Astrocyte (in vitro differentiated cells and primary cell): ENCODE results near the gene CIITA. TPM values are rescaled to one million over a fixed set of nuclear protein-coding genes. Genes with fewer than 3 reads are reported as not detected.

Experiments
- DNase-seq: peaks from one replicate; pipeline ENCODE4 v3.0.0-alpha.2; 2010; ENCODE audit warnings: low read depth
- FAIRE-seq: peaks from 2 replicates; lab custom pipeline; 2011; peaks lifted over from hg19 to GRCh38; lab: Jason Lieb, UNC
- H2AFZ ChIP-seq: 2 replicates; pipeline ENCODE4 v1.6.0; 2012; ENCODE audit warnings: low read depth, low read length, inconsistent platforms
- H3K27ac ChIP-seq: 2 replicates; pipeline ENCODE4 v1.5.1; 2011; ENCODE audit warnings: low read depth, low read length, inconsistent platforms
- H3K27me3 ChIP-seq: 2 replicates; pipeline ENCODE4 v1.6.0; 2011; ENCODE audit warnings: low read length, inconsistent platforms; ENCODE audit not compliant: insufficient read depth
- H3K36me3 ChIP-seq: 2 replicates; pipeline ENCODE4 v1.5.1; 2011; ENCODE audit warnings: low read length, inconsistent platforms; ENCODE audit not compliant: insufficient read depth
- H3K4me1 ChIP-seq: 2 replicates; pipeline ENCODE4 v1.5.1; 2011; ENCODE audit warnings: low read length, inconsistent platforms; ENCODE audit not compliant: insufficient read depth
- H3K4me2 ChIP-seq: 2 replicates; pipeline ENCODE4 v1.6.0; 2012; ENCODE audit warnings: low read length, inconsistent platforms
- H3K4me3 ChIP-seq: 2 replicates; pipeline ENCODE4 v1.5.1; 2011; ENCODE audit warnings: low read depth, mild to moderate bottlenecking, low read length, inconsistent platforms; ENCODE audit not compliant: insufficient read depth
- H3K79me2 ChIP-seq: 2 replicates; pipeline ENCODE4 v1.6.0; 2012; ENCODE audit warnings: mild to moderate bottlenecking, low read length, inconsistent platforms; ENCODE audit not compliant: insufficient read depth
- H3K9ac ChIP-seq: 2 replicates; pipeline ENCODE4 v1.6.0; 2012; ENCODE audit warnings: mild to moderate bottlenecking, low read length, inconsistent platforms
- H3K9me3 ChIP-seq: 2 replicates; pipeline ENCODE4 v1.5.1; 2012; ENCODE audit warnings: low read depth, mild to moderate bottlenecking, low read length, inconsistent platforms; ENCODE audit not compliant: insufficient read depth
- H4K20me1 ChIP-seq: 2 replicates; pipeline ENCODE4 v1.6.0; 2012; ENCODE audit warnings: low read length, inconsistent platforms; ENCODE audit not compliant: insufficient read depth
- H3K27ac Mint-ChIP-seq: one replicate; pipeline ENCODE4 v1.8.0; 2021; ENCODE audit warnings: mild to moderate bottlenecking, mixed read lengths; ENCODE audit not compliant: unreplicated experiment
- H3K27me3 Mint-ChIP-seq: one replicate; pipeline ENCODE4 v1.8.0; 2021; ENCODE audit warnings: low read depth, mixed read lengths; ENCODE audit not compliant: unreplicated experiment
- H3K36me3 Mint-ChIP-seq: one replicate; pipeline ENCODE4 v1.8.0; 2021; ENCODE audit warnings: low read depth, mixed read lengths; ENCODE audit not compliant: unreplicated experiment
- H3K4me1 Mint-ChIP-seq: one replicate; pipeline ENCODE4 v1.8.0; 2021; ENCODE audit warnings: low read depth, mixed read lengths; ENCODE audit not compliant: unreplicated experiment
- H3K4me3 Mint-ChIP-seq: one replicate; pipeline ENCODE4 v1.8.0; 2021; ENCODE audit warnings: mild to moderate bottlenecking, moderate library complexity, mixed read lengths; ENCODE audit not compliant: unreplicated experiment
- H3K9me3 Mint-ChIP-seq: one replicate; pipeline ENCODE4 v1.8.0; 2021; ENCODE audit warnings: mild to moderate bottlenecking, mixed read lengths; ENCODE audit not compliant: unreplicated experiment
- CTCF ChIP-seq: IDR thresholded peaks from 2 replicates; pipeline ENCODE4 v1.5.1; 2011; ENCODE audit warnings: low read depth, mild to moderate bottlenecking, inconsistent platforms, low read length, moderate library complexity; ENCODE audit not compliant: insufficient read depth
- EZH2 ChIP-seq: IDR thresholded peaks from 2 replicates; pipeline ENCODE4 v1.6.1; 2012; ENCODE audit warnings: mild to moderate bottlenecking, low read length, inconsistent platforms; ENCODE audit not compliant: insufficient read depth
- total RNA-seq: library from RNA; stranded (reverse); gene quantifications from 2 replicates; pipeline ENCODE4 v1.2.1, GENCODE V29; 2021

CIITA gene
- total RNA-seq, 1 donor from 2014 or later, result not detected

- H2AFZ ChIP-seq, result no peak overlapping the region
- H4K20me1 ChIP-seq, result peaks cover 61% of the 10 kb centered on the region
- H3K36me3 ChIP-seq, result no peaks in the 10 kb centered on the region
- Mint-ChIP-seq H3K27me3 (no peaks in the 10 kb centered on the region), H3K9me3 (no peaks in the 10 kb centered on the region), H3K4me3 (peak overlapping the region; percentile 95), H3K27ac (peak overlapping the region; percentile 83), H3K4me1 (peaks cover 51% of the 10 kb centered on the region), H3K36me3 (no peaks in the 10 kb centered on the region)
- no peaks in the 10 kb centered on the region for H3K27me3 ChIP-seq
- no peaks in the 10 kb centered on the region for H3K9me3 ChIP-seq
- H3K4me2 ChIP-seq, result peak overlapping the region; percentile 98
- peak overlapping the region; percentile 54 for H3K27ac ChIP-seq
- H3K4me1 ChIP-seq, result peaks cover 43% of the 10 kb centered on the region
- peaks cover 77% of the 10 kb centered on the region for H3K79me2 ChIP-seq
- DNase-seq (no peak), FAIRE-seq (no peak)
- TF ChIP-seq CTCF (no peak), EZH2 (no peak)
- peak overlapping the region; percentile 87 for H3K9ac ChIP-seq
- H3K4me3 ChIP-seq, result peak overlapping the region; percentile 86
Observed at GRCh38 chr16:10945065-10945787, 68.2 kb downstream of the CIITA start.

DNA sequence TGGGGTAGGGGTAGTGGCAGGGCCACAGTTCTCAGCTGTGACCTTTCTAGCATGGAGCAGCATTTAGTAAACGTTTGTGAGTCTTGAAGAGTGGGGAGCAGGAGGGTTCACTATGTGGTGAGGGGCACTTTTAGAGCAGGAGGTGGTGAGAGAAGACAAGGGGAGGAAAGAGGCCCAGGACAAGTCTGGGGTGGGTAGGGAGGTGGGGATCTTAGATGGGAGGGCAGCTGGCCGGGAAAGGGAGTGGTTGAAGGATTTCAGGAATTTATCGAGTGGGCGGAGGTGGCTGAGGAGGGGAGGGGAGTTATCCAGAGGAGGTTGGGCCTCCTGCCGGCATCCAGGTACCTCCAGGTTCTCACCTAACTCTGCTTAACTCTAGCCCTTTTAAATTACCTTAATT, 69.3 kb downstream of the CIITA start:
- FAIRE-seq, result no peak
- H3K36me3 Mint-ChIP-seq, result no peaks in the 10 kb centered on the region
- Histone ChIP-seq H3K36me3 (no peaks in the 10 kb centered on the region), H3K27ac (no peak overlapping the region), H3K4me2 (peak overlapping the region; percentile 98), H3K9ac (peak overlapping the region; percentile 34), H3K27me3 (no peaks in the 10 kb centered on the region), H3K4me1 (peaks cover 38% of the 10 kb centered on the region), H3K9me3 (no peaks in the 10 kb centered on the region), H2AFZ (no peak overlapping the region), H3K79me2 (peaks cover 76% of the 10 kb centered on the region), H4K20me1 (peaks cover 61% of the 10 kb centered on the region), H3K4me3 (peak overlapping the region; percentile 37)
- H3K4me3 Mint-ChIP-seq, result peak overlapping the region; percentile 95
- H3K9me3 Mint-ChIP-seq, result no peaks in the 10 kb centered on the region
- peak; percentile 58 for DNase-seq
- H3K27me3 Mint-ChIP-seq, result no peaks in the 10 kb centered on the region
- H3K27ac Mint-ChIP-seq, result peak overlapping the region; percentile 63
- H3K4me1 Mint-ChIP-seq, result peaks cover 55% of the 10 kb centered on the region
- TF ChIP-seq EZH2, result no peak
- no peak for TF ChIP-seq CTCF

DNA sequence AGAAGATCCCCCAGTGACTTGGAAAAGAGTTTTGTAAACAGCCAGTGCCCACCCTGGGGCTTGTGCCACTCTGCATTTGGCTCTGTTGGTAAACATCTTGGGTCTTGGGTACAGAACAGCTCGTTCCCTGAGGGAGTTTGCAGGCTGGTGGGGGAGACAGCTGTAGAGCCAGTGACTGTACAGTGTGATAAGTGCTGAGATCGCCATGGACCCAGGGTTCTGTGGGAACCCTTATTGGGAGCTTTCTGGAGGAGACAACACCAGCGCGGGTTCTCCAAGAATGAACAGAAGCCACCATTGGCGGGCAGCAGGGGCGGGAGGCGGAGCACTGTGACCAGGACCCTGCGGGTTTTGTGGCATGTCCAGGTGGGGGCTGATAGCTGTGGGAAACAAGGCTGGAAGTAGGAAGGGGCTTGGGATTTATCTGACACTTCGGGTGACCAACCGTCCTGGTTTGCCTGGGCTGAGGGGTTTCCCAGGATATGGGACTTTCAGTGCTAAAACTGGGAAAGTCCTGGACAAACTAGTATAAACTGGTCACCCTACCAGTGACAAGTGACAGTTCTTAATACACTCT, 70.3 kb downstream of the CIITA start:
- no peaks in the 10 kb centered on the region for H3K27me3 ChIP-seq
- TF ChIP-seq CTCF, result no peak
- TF ChIP-seq EZH2, result no peak
- H3K4me1 ChIP-seq, result peaks cover 38% of the 10 kb centered on the region
- Mint-ChIP-seq H3K4me1 (peaks cover 57% of the 10 kb centered on the region), H3K27me3 (no peaks in the 10 kb centered on the region), H3K36me3 (no peaks in the 10 kb centered on the region), H3K4me3 (peak overlapping the region; percentile 60), H3K27ac (peak overlapping the region; percentile 59), H3K9me3 (no peaks in the 10 kb centered on the region)
- no peak overlapping the region for H3K4me3 ChIP-seq
- DNase-seq (no peak), FAIRE-seq (no peak)
- H3K27ac ChIP-seq, result no peak overlapping the region
- no peaks in the 10 kb centered on the region for H3K36me3 ChIP-seq
- H2AFZ ChIP-seq, result no peak overlapping the region
- no peak overlapping the region for H3K9ac ChIP-seq
- peaks cover 67% of the 10 kb centered on the region for H4K20me1 ChIP-seq
- H3K4me2 ChIP-seq, result peak overlapping the region; percentile 98
- H3K9me3 ChIP-seq, result no peaks in the 10 kb centered on the region
- peaks cover 77% of the 10 kb centered on the region for H3K79me2 ChIP-seq
